GM12878 (cell line): ENCODE measurements around the gene SLC29A1. TPM values are rescaled to one million over a fixed set of nuclear protein-coding genes. Genes with fewer than 3 reads are reported as not detected.

ENCODE experiments used
- ATAC-seq: fragments of 200-7000 bp; cut with Tn5 transposase; 3 replicates; pipeline ENCODE4 v1.9.1; 2020; ENCODE audit warnings: mild to moderate bottlenecking, moderate library complexity
- BruUV-seq: library from RNA; stranded (reverse); fragments of 400-500 nt; replicated peaks from 2 replicates; lab custom pipeline; 2021; lab: Mats Ljungman, UMichigan
- CTCF ChIA-PET: fragments of 300-600 bp; sonication (Branson Sonifier 250); formaldehyde crosslinking; extraction: SDS; loops from one replicate; lab custom pipeline; 2021; ENCODE audit warnings: inconsistent platforms; lab: Yijun Ruan, JAX
- POLR2A ChIA-PET: fragments of 350-600 bp; formaldehyde crosslinking; extraction: SDS; loops from one replicate; lab custom pipeline; 2021; ENCODE audit warnings: inconsistent platforms; lab: Charles Lee
- RAD21 ChIA-PET: fragments of 300-600 bp; sonication (Branson Sonifier 250); formaldehyde crosslinking; loops from one replicate; lab custom pipeline; 2023; ENCODE audit warnings: antibody characterized with exemption; ENCODE audit not compliant: unreplicated experiment; lab: Charles Lee
- SMC1A ChIA-PET: fragments of 300-600 bp; sonication (Branson Sonifier 250); formaldehyde crosslinking; loops from one replicate; lab custom pipeline; 2023; ENCODE audit not compliant: unreplicated experiment, uncharacterized antibody; lab: Charles Lee
- DNase-seq: peaks from one replicate; pipeline ENCODE4 v3.0.0-alpha.2; 2011; ENCODE audit warnings: low read depth, low spot score
- FAIRE-seq: peaks from 3 replicates; lab custom pipeline; 2011; peaks lifted over from hg19 to GRCh38; lab: Jason Lieb, UNC
- H2AFZ ChIP-seq: 2 replicates; pipeline ENCODE4 v1.6.0; 2011; ENCODE audit warnings: low read depth, low read length, control low read depth; ENCODE audit not compliant: control insufficient read depth
- H3K27ac ChIP-seq: 2 replicates; pipeline ENCODE4 v1.5.1; 2011; ENCODE audit warnings: control low read depth; ENCODE audit not compliant: control insufficient read depth, insufficient read depth
- H3K27me3 ChIP-seq, 2 experiments: replicated peaks in 1 of 2; 2 replicates each; pipeline versions ENCODE4 v1.6.0 to v1.6.1; 2011; ENCODE audit warnings: low read length in 1 of 2; ENCODE audit not compliant: control insufficient read depth in 2 of 2, insufficient read depth in 2 of 2
- H3K36me3 ChIP-seq, 2 experiments: 2 replicates each; pipeline ENCODE4 v1.5.1; 2011; ENCODE audit warnings: low read length in 1 of 2; ENCODE audit not compliant: control insufficient read depth in 2 of 2, insufficient read depth in 2 of 2
- H3K4me1 ChIP-seq: 2 replicates; pipeline ENCODE4 v1.6.1; 2011; ENCODE audit warnings: mild to moderate bottlenecking, low read length, moderate library complexity, mixed read lengths; ENCODE audit not compliant: control insufficient read depth, insufficient read depth
- H3K4me2 ChIP-seq: 2 replicates; pipeline ENCODE4 v1.6.0; 2011; ENCODE audit warnings: control low read depth; ENCODE audit not compliant: control insufficient read depth, insufficient read depth
- H3K4me3 ChIP-seq: fragments of 200-600 bp; sonication (generic); 2 replicates; pipeline ENCODE4 v1.5.1; 2016
- H3K79me2 ChIP-seq: 2 replicates; pipeline ENCODE4 v1.6.0; 2011; ENCODE audit warnings: low read length; ENCODE audit not compliant: control insufficient read depth, insufficient read depth
- H3K9ac ChIP-seq: 2 replicates; pipeline ENCODE4 v1.8.0; 2011; ENCODE audit warnings: low read length, control low read depth, mixed read lengths; ENCODE audit not compliant: control insufficient read depth, insufficient read depth
- H3K9me3 ChIP-seq: replicated peaks from 3 replicates; pipeline ENCODE4 v1.5.1; 2011; ENCODE audit warnings: mild to moderate bottlenecking, low read length; ENCODE audit not compliant: control insufficient read depth, insufficient read depth
- H4K20me1 ChIP-seq: 2 replicates; pipeline ENCODE4 v1.6.0; 2011; ENCODE audit not compliant: control insufficient read depth, insufficient read depth
- ATF7 ChIP-seq: fragments of 450-650 bp; IDR thresholded peaks from 2 replicates; pipeline ENCODE4 v1.6.1; 2016; ENCODE audit warnings: low read depth, mild to moderate bottlenecking
- BACH1 ChIP-seq: fragments of 450-650 bp; IDR thresholded peaks from 2 replicates; pipeline ENCODE4 v1.6.1; 2017; ENCODE audit warnings: mild to moderate bottlenecking, borderline replicate concordance
- CBX5 ChIP-seq: sonication (generic); IDR thresholded peaks from 2 replicates; pipeline ENCODE4 v1.6.1; 2016; ENCODE audit warnings: low read depth, moderate library complexity, mild to moderate bottlenecking, inconsistent platforms
- GATAD2B ChIP-seq: fragments of 450-650 bp; conservative IDR thresholded peaks from 2 replicates; pipeline ENCODE4 v1.6.1; 2017; ENCODE audit warnings: low read depth, mild to moderate bottlenecking, moderate library complexity
- HDGF ChIP-seq: fragments of 450-650 bp; IDR thresholded peaks from 2 replicates; pipeline ENCODE4 v1.6.1; 2016; ENCODE audit warnings: antibody characterized with exemption
- IKZF1 ChIP-seq: fragments of 450-650 bp; conservative IDR thresholded peaks from 2 replicates; pipeline ENCODE4 v1.6.1; 2017; ENCODE audit warnings: antibody characterized with exemption, mild to moderate bottlenecking
- IKZF2 ChIP-seq, 2 experiments: fragments of 450-650 bp; IDR thresholded peaks; 2 replicates each; pipeline ENCODE4 v1.6.1; 2017; ENCODE audit warnings: mild to moderate bottlenecking in 2 of 2, moderate library complexity in 2 of 2
- MEF2B ChIP-seq: fragments of 450-650 bp; IDR thresholded peaks from 2 replicates; pipeline ENCODE4 v1.6.1; 2018; ENCODE audit warnings: mild to moderate bottlenecking, moderate library complexity; ENCODE audit not compliant: partially characterized antibody, poor library complexity, severe bottlenecking
- MLLT1 ChIP-seq: fragments of 450-650 bp; IDR thresholded peaks from 2 replicates; pipeline ENCODE4 v1.6.1; 2016; ENCODE audit warnings: mild to moderate bottlenecking
- NBN ChIP-seq: fragments of 450-650 bp; IDR thresholded peaks from 2 replicates; pipeline ENCODE4 v1.6.1; 2016
- PAX5 ChIP-seq: IDR thresholded peaks from 2 replicates; pipeline ENCODE4 v1.6.1; 2011; ENCODE audit warnings: low read depth, low read length, borderline replicate concordance
- POU2F2 ChIP-seq: IDR thresholded peaks from 3 replicates; pipeline ENCODE4 v1.6.1; 2011; ENCODE audit warnings: low read depth, mild to moderate bottlenecking, low read length, borderline replicate concordance
- SP1 ChIP-seq: IDR thresholded peaks from one replicate; pipeline ENCODE4 v1.6.1; 2011; ENCODE audit warnings: low read depth, low read length
- SREBF2 ChIP-seq: IDR thresholded peaks from 2 replicates; pipeline ENCODE4 v1.6.1; 2012; ENCODE audit warnings: mild to moderate bottlenecking, low read length
- TBL1XR1 ChIP-seq: IDR thresholded peaks from 2 replicates; pipeline ENCODE4 v1.6.1; 2012; ENCODE audit warnings: low read depth, low read length, improper control_type of control experiment
- WGBS: methylation state at CpG from one replicate; pipeline ENCODE4 v1.1.6; 2016; ENCODE audit warnings: low lambda C conversion rate; ENCODE audit not compliant: insufficient replicate concordance, insufficient coverage; ENCODE audit errors: missing lambda C conversion rate; 5-methylcytosine and 5-hydroxymethylcytosine counted together
- in situ Hi-C: fragments of 300-500 bp; cut with MboI; formaldehyde crosslinking; loops from 9 replicates; pipeline ENCODE4 v1.14.3; 2018; ENCODE audit warnings: mixed read lengths
- intact Hi-C: fragments of 100-400 bp; cut with micrococcal nuclease; formaldehyde crosslinking; loops from one replicate; pipeline ENCODE4 v1.14.2; 2022; ENCODE audit not compliant: unreplicated experiment
- polyA plus RNA-seq, 11 experiments: library from polyadenylated mRNA; depleted of rRNA in 4 of 11; unstranded in 6 of 11; stranded (reverse) in 5 of 11; fragments of >200 nt; fragmentation: Nextera tagmentation in 4 of 11; fragmentation: Illumina TruSeq in 1 of 11; extraction: Ambion mirVana in 4 of 11; extraction: Trizol in 1 of 11; gene quantifications; 1 replicate in 1 of 11; 2 replicates in 10 of 11; pipeline versions ENCODE4 v1.2.1 to v1.2.3, GENCODE V29; 2011 to 2016; ENCODE audit warnings: inconsistent platforms in 2 of 11, missing spikeins in 2 of 11, low read depth in 1 of 11
- total RNA-seq, 4 experiments: library from RNA; depleted of rRNA in 3 of 4; stranded (reverse); fragments of >200 nt in 3 of 4; fragmentation: Illumina TruSeq in 1 of 4; extraction: Trizol in 1 of 4; gene quantifications; 2 replicates each; pipeline versions ENCODE4 v1.2.1 to v1.2.3, GENCODE V29; 2013 to 2021

SLC29A1 gene
- total and polyA plus RNA-seq, 10 of the 15 experiments (the other 5 are each of a cell fraction or from before 2014, with no cell fraction given): 10.0 to 132 (median 93.4) TPM

- peaks cover 40% of the 10 kb centered on the region for H3K4me1 ChIP-seq
- no peaks in the 10 kb centered on the region for H4K20me1 ChIP-seq
- 91% methylated on average over 2 of the region's 2 CpGs for WGBS
- no peaks in the 10 kb centered on the region for H3K27me3 ChIP-seq
- ATAC-seq (no peak), FAIRE-seq (no peak), DNase-seq (no peak)
- BruUV-seq: no TSS peak
- ChIA-PET RAD21 (interaction anchor here (0.6 to 4.5 kb wide), 15 partner anchors 13 to 56 kb away, joined by 3 to 21 read pairs (median 5); partner anchors contain the start of gene HSP90AB1), POLR2A (interaction anchor here (0.6 to 7.0 kb wide), 7 partner anchors 20 to 45 kb away, joined by 3 to 63 read pairs (median 5); partner anchors contain the start of gene HSP90AB1), SMC1A (interaction anchor here (1.2 to 2.2 kb wide), 6 partner anchors 21 to 45 kb away, joined by 4 to 6 read pairs (median 6); no protein-coding TSS in a partner anchor), CTCF (interaction anchor here (0.5 to 6.0 kb wide), 18 partner anchors 14 to 60 kb away, joined by 3 to 95 read pairs (median 6); partner anchors contain the start of gene HSP90AB1)
- in situ Hi-C loops (no loop called here), intact Hi-C loops (loop anchor here (1.0 kb wide), 1 partner anchor 24 kb away; no protein-coding TSS in a partner anchor)
- no peak overlapping the region for H3K4me2 ChIP-seq
- TF ChIP-seq BACH1 (no peak), PAX5 (no peak), MEF2B (no peak)
- no peak overlapping the region for H3K4me3 ChIP-seq
- peaks cover 31% of the 10 kb centered on the region for H3K79me2 ChIP-seq
- H3K9me3 ChIP-seq: no peaks in the 10 kb centered on the region
- no peak overlapping the region for H2AFZ ChIP-seq
- no peak overlapping the region for H3K27ac ChIP-seq
- H3K36me3 ChIP-seq: no peaks in the 10 kb centered on the region
- no peak overlapping the region for H3K9ac ChIP-seq
Observed at GRCh38 chr6:44221961-44222335, 1.4 kb upstream of the SLC29A1 start.

- intact Hi-C loops: no loop called here
- Histone ChIP-seq H3K27ac (no peak overlapping the region), H3K36me3 (no peaks in the 10 kb centered on the region; a peak in 1 of 4 replicates), H3K4me3 (peak overlapping the region; percentile 83), H3K4me2 (peak overlapping the region; percentile 83), H3K79me2 (peaks cover 31% of the 10 kb centered on the region), H3K9ac (peak overlapping the region; percentile 28; the same call in 1 of the 2 replicates), H2AFZ (peak overlapping the region; percentile 83), H3K9me3 (no peaks in the 10 kb centered on the region), H3K4me1 (peaks cover 34% of the 10 kb centered on the region), H4K20me1 (no peaks in the 10 kb centered on the region), H3K27me3 (no peaks in the 10 kb centered on the region)
- WGBS: 29% methylated on average over 24 of the region's 26 CpGs
- no TSS peak for BruUV-seq
- ATAC-seq: no peak
- ChIA-PET RAD21 (interaction anchor here (1.2 to 4.5 kb wide), 13 partner anchors 13 to 50 kb away, joined by 3 to 23 read pairs (median 7); partner anchors contain the start of gene HSP90AB1), SMC1A (interaction anchor here (0.6 to 2.2 kb wide), 5 partner anchors 11 to 46 kb away, joined by 3 to 6 read pairs (median 6); no protein-coding TSS in a partner anchor), POLR2A (interaction anchor here (0.6 to 7.0 kb wide), 9 partner anchors 17 to 42 kb away, joined by 3 to 63 read pairs (median 4); partner anchors contain the start of gene HSP90AB1), CTCF (interaction anchor here (0.6 to 6.0 kb wide), 11 partner anchors 11 to 57 kb away, joined by 3 to 95 read pairs (median 6); partner anchors contain the start of gene HSP90AB1)
- in situ Hi-C loops: no loop called here
- no peak for DNase-seq
- no peak for FAIRE-seq
- 0 out of 2 replicates have a peak, but pooled peaks have one; percentile 37 for TF ChIP-seq MLLT1
- TF ChIP-seq SP1: no peak
- TF ChIP-seq SREBF2: no peak
- peak; percentile 62 for TF ChIP-seq IKZF1
- peak; percentile 20; the same call in 1 of the 2 replicates for TF ChIP-seq ATF7
- TF ChIP-seq TBL1XR1: no peak
- TF ChIP-seq CBX5: no peak
- TF ChIP-seq HDGF: peak; percentile 18; the same call in 1 of the 2 replicates
- peak; percentile 40 to 47; a peak in 2 of 4 replicates for TF ChIP-seq IKZF2 (IDR thresholded peaks at IDR 0.05)
- TF ChIP-seq NBN: peak; percentile 55; the same call in 1 of the 2 replicates
- TF ChIP-seq POU2F2: no peak
- 0 out of 2 replicates have a peak, but pooled peaks have one; percentile 31 for TF ChIP-seq GATAD2B
Observed at GRCh38 chr6:44222486-44223318, 693 bp upstream of the SLC29A1 start.
